HG02938 (cell line): ENCODE data around the gene ADAM33.

ENCODE experiments used
- ATAC-seq: cut with Tn5 transposase; IDR thresholded peaks from one replicate; pipeline ENCODE4 v1.9.1; 2021; ENCODE audit warnings: mild to moderate bottlenecking, moderate library complexity; ENCODE audit not compliant: unreplicated experiment

Gene ADAM33

GRCh38 chr20:3652221-3652620, 29.6 kb downstream of the ADAM33 start:
- ATAC-seq = no peak

- ATAC-seq = no peak
Observed at GRCh38 chr20:3651204-3651962, 30.4 kb downstream of the ADAM33 start.

GRCh38 chr20:3648951-3649350, 32.9 kb downstream of the ADAM33 start:
- no peak for ATAC-seq

- no peak for ATAC-seq
Observed at GRCh38 chr20:3647473-3647872, 34.3 kb downstream of the ADAM33 start.

GRCh38 chr20:3646651-3647050, 35.2 kb downstream of the ADAM33 start:
- ATAC-seq = no peak

- ATAC-seq = no peak
Observed at GRCh38 chr20:3646067-3646440, 35.8 kb downstream of the ADAM33 start.

- ATAC-seq = no peak
Observed at GRCh38 chr20:3645309-3646066, 36.3 kb downstream of the ADAM33 start.

GRCh38 chr20:3640259-3640658, 41.6 kb downstream of the ADAM33 start:
- ATAC-seq = no peak

- ATAC-seq = no peak
Observed at GRCh38 chr20:3635346-3635745, 46.5 kb downstream of the ADAM33 start.

GRCh38 chr20:3633913-3634478, 47.8 kb downstream of the ADAM33 start:
- no peak for ATAC-seq

GRCh38 chr20:3632311-3633004, 49.4 kb downstream of the ADAM33 start:
- no peak for ATAC-seq

GRCh38 chr20:3631534-3631933, 50.3 kb downstream of the ADAM33 start:
- ATAC-seq = no peak

- no peak for ATAC-seq
Observed at GRCh38 chr20:3630429-3630828, 51.4 kb downstream of the ADAM33 start.

- ATAC-seq = no peak
Observed at GRCh38 chr20:3629893-3630292, 51.9 kb downstream of the ADAM33 start.

- ATAC-seq = no peak
Observed at GRCh38 chr20:3628502-3629314, 53.1 kb downstream of the ADAM33 start.

GRCh38 chr20:3627476-3627875, 54.3 kb downstream of the ADAM33 start:
- no peak for ATAC-seq

GRCh38 chr20:3622406-3622805, 59.4 kb downstream of the ADAM33 start:
- ATAC-seq = no peak

- ATAC-seq = no peak
Observed at GRCh38 chr20:3621111-3621510, 60.7 kb downstream of the ADAM33 start.
